HG02852 (cell line): ENCODE data around the gene FAM219A.
A peak's percentile ranks its signal among the peaks of the same experiment; 100 is the strongest.

Experiments used
- ATAC-seq: cut with Tn5 transposase; IDR thresholded peaks from one replicate; pipeline ENCODE4 v1.9.1; 2021; ENCODE audit warnings: mild to moderate bottlenecking, moderate library complexity; ENCODE audit not compliant: unreplicated experiment

The FAM219A gene

GRCh38 chr9:34458013-34458958, at the start of gene FAM219A, which contains the start of gene DNAI1:
Gene FAM219A, minus strand, starts transcription at chr9:34458570. Its CDS starts 307 bp downstream, at chr9:34458263.
Gene DNAI1, plus strand, starts transcription at chr9:34458805. Its CDS starts 201 bp downstream, at chr9:34459006.
- ATAC-seq, result peak; percentile 96

- ATAC-seq, result no peak
These were observed 49.6 kb upstream of the FAM219A start for GRCh38 chr9:34507966-34508365.

- no peak for ATAC-seq
These were observed 49.2 kb upstream of the FAM219A start for GRCh38 chr9:34507556-34507955.

- no peak for ATAC-seq
These were observed 48.3 kb upstream of the FAM219A start for GRCh38 chr9:34506623-34507022.

GRCh38 chr9:34505370-34506120, 47.2 kb upstream of the FAM219A start:
- no peak for ATAC-seq

- no peak for ATAC-seq
These were observed 45.0 kb upstream of the FAM219A start for GRCh38 chr9:34503406-34503805.

- ATAC-seq, result no peak
These were observed 44.5 kb upstream of the FAM219A start for GRCh38 chr9:34502891-34503290.

GRCh38 chr9:34502471-34502870, 44.1 kb upstream of the FAM219A start:
- ATAC-seq, result no peak

GRCh38 chr9:34501889-34502425, 43.6 kb upstream of the FAM219A start:
- no peak for ATAC-seq

GRCh38 chr9:34501372-34501771, 43.0 kb upstream of the FAM219A start:
- ATAC-seq, result no peak

- ATAC-seq, result no peak
These were observed 42.4 kb upstream of the FAM219A start for GRCh38 chr9:34500623-34501267.

- ATAC-seq, result no peak
These were observed 40.7 kb upstream of the FAM219A start for GRCh38 chr9:34499076-34499475.

GRCh38 chr9:34498553-34498952, 40.2 kb upstream of the FAM219A start:
- ATAC-seq, result no peak

- no peak for ATAC-seq
These were observed 37.9 kb upstream of the FAM219A start for GRCh38 chr9:34496149-34496712.

- ATAC-seq, result no peak
These were observed 35.7 kb upstream of the FAM219A start for GRCh38 chr9:34493972-34494535.

- ATAC-seq, result no peak
These were observed 33.7 kb upstream of the FAM219A start for GRCh38 chr9:34492051-34492450.

GRCh38 chr9:34491596-34491995, 33.2 kb upstream of the FAM219A start:
- ATAC-seq, result no peak

GRCh38 chr9:34490760-34491159, 32.4 kb upstream of the FAM219A start:
- no peak for ATAC-seq

- ATAC-seq, result no peak
These were observed 32.0 kb upstream of the FAM219A start for GRCh38 chr9:34490360-34490759.

- ATAC-seq, result no peak
These were observed 28.2 kb upstream of the FAM219A start for GRCh38 chr9:34486572-34486971.
